ENCODE measurements around the gene KIAA0930.

DNA sequence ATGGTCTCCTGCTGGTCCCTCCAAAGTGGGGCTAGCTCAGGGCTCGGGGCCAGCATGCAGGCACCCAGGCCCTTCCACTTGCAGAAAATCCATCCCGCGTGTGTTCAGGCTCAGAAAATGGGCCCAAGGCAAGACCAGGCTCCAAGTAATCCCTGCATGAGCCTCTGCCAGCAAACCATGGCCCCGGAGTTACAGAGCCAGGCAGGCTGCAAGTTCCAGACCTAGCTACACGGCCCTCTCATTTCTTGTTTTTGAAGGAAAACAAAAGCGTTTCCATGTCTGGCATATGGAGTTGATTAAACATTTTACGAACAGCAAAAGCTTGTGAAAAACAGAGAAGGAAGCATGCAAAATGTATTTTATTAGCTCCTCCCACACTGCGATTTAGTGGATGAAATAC is 29.7 kb downstream of the KIAA0930 start:
- TF ChIP-seq, protein P1, sequence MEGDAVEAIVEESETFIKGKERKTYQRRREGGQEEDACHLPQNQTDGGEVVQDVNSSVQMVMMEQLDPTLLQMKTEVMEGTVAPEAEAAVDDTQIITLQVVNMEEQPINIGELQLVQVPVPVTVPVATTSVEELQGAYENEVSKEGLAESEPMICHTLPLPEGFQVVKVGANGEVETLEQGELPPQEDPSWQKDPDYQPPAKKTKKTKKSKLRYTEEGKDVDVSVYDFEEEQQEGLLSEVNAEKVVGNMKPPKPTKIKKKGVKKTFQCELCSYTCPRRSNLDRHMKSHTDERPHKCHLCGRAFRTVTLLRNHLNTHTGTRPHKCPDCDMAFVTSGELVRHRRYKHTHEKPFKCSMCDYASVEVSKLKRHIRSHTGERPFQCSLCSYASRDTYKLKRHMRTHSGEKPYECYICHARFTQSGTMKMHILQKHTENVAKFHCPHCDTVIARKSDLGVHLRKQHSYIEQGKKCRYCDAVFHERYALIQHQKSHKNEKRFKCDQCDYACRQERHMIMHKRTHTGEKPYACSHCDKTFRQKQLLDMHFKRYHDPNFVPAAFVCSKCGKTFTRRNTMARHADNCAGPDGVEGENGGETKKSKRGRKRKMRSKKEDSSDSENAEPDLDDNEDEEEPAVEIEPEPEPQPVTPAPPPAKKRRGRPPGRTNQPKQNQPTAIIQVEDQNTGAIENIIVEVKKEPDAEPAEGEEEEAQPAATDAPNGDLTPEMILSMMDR (IDR thresholded peaks at IDR 0.05), result no peak
- TF ChIP-seq POLR2AphosphoS5 (IDR thresholded peaks at IDR 0.05; ENCODE audit: low read depth, low read length) (no peak), EP300 (IDR thresholded peaks at IDR 0.05; ENCODE audit: borderline replicate concordance in 1 of 2, low read depth in 1 of 2, low read length in 1 of 2) (no peak), MEF2A (IDR thresholded peaks at IDR 0.05; ENCODE audit: borderline replicate concordance, low read depth) (no peak), FOXM1 (IDR thresholded peaks at IDR 0.05; ENCODE audit: low read depth) (no peak), TAF1 (IDR thresholded peaks at IDR 0.05; ENCODE audit: borderline replicate concordance, low read depth, low read length) (no peak), RXRA (IDR thresholded peaks at IDR 0.05; ENCODE audit: borderline replicate concordance, low read depth) (no peak), EZH2phosphoT487 (IDR thresholded peaks at IDR 0.05; ENCODE audit: borderline replicate concordance, low read depth) (no peak)
- TF ChIP-seq, protein P2, sequence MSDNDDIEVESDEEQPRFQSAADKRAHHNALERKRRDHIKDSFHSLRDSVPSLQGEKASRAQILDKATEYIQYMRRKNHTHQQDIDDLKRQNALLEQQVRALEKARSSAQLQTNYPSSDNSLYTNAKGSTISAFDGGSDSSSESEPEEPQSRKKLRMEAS (IDR thresholded peaks at IDR 0.05; ENCODE audit: low read depth), result no peak
- TF ChIP-seq, protein P3, sequence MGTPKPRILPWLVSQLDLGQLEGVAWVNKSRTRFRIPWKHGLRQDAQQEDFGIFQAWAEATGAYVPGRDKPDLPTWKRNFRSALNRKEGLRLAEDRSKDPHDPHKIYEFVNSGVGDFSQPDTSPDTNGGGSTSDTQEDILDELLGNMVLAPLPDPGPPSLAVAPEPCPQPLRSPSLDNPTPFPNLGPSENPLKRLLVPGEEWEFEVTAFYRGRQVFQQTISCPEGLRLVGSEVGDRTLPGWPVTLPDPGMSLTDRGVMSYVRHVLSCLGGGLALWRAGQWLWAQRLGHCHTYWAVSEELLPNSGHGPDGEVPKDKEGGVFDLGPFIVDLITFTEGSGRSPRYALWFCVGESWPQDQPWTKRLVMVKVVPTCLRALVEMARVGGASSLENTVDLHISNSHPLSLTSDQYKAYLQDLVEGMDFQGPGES (IDR thresholded peaks at IDR 0.05; ENCODE audit: low read depth, low read length), result no peak
